H9 (cell line): ENCODE results near the gene SNRNP200. TPM values are rescaled to one million over a fixed set of nuclear protein-coding genes. Genes with fewer than 3 reads are reported as not detected.

Experiments used
- DNase-seq: peaks from one replicate; pipeline ENCODE4 v3.0.0-alpha.2; 2017
- H2AFZ ChIP-seq: one replicate; pipeline ENCODE4 v1.6.1; 2013; ENCODE audit warnings: mild to moderate bottlenecking, low read length, control low read depth, moderate library complexity
- H2AK5ac ChIP-seq: 2 replicates; pipeline ENCODE4 v1.6.1; 2013; ENCODE audit warnings: low read length, control low read depth, mixed read lengths; ENCODE audit not compliant: insufficient read length
- H2BK120ac ChIP-seq: one replicate; pipeline ENCODE4 v1.6.1; 2013; ENCODE audit warnings: low read depth, mild to moderate bottlenecking, low read length, control low read depth, inconsistent platforms; ENCODE audit not compliant: poor library complexity, severe bottlenecking
- H2BK12ac ChIP-seq: 2 replicates; pipeline ENCODE4 v1.6.1; 2013; ENCODE audit warnings: low read length, control low read depth, mixed read lengths, low read depth; ENCODE audit not compliant: insufficient read length
- H2BK15ac ChIP-seq: 2 replicates; pipeline ENCODE4 v1.6.1; 2013; ENCODE audit warnings: low read depth, low read length, control low read depth
- H2BK20ac ChIP-seq: one replicate; pipeline ENCODE4 v1.6.1; 2013; ENCODE audit warnings: low read depth, mild to moderate bottlenecking, low read length, control low read depth, inconsistent platforms; ENCODE audit not compliant: poor library complexity, severe bottlenecking
- H2BK5ac ChIP-seq: 2 replicates; pipeline ENCODE4 v1.6.1; 2013; ENCODE audit warnings: low read length, control low read depth, mixed read lengths; ENCODE audit not compliant: insufficient read length
- H3K14ac ChIP-seq: 2 replicates; pipeline ENCODE4 v1.6.1; 2013; ENCODE audit warnings: low read length, control low read depth; ENCODE audit not compliant: insufficient read depth
- H3K18ac ChIP-seq: 2 replicates; pipeline ENCODE4 v1.6.1; 2013; ENCODE audit warnings: low read depth, mild to moderate bottlenecking, mixed read lengths, low read length, control low read depth; ENCODE audit not compliant: insufficient read length
- H3K23ac ChIP-seq: 2 replicates; pipeline ENCODE4 v1.6.1; 2013; ENCODE audit warnings: low read length, control low read depth, mixed read lengths, low read depth; ENCODE audit not compliant: insufficient read length
- H3K23me2 ChIP-seq: 2 replicates; pipeline ENCODE4 v1.6.1; 2013; ENCODE audit warnings: low read depth, mild to moderate bottlenecking, mixed read lengths, low read length, control low read depth; ENCODE audit not compliant: insufficient read length, poor library complexity, severe bottlenecking
- H3K27ac ChIP-seq: 2 replicates; pipeline ENCODE4 v1.5.1; 2013; ENCODE audit warnings: low read length, control low read depth, mixed read lengths, low read depth; ENCODE audit not compliant: insufficient read length
- H3K27me3 ChIP-seq: 2 replicates; pipeline ENCODE4 v1.6.1; 2013; ENCODE audit warnings: low read length, control low read depth, inconsistent platforms; ENCODE audit not compliant: insufficient read depth
- H3K4ac ChIP-seq: 2 replicates; pipeline ENCODE4 v1.6.1; 2013; ENCODE audit warnings: low read depth, mild to moderate bottlenecking, control low read depth, inconsistent platforms, low read length, moderate library complexity
- H3K4me1 ChIP-seq: 2 replicates; pipeline ENCODE4 v1.6.1; 2013; ENCODE audit warnings: low read length, control low read depth, inconsistent platforms; ENCODE audit not compliant: insufficient read depth
- H3K4me2 ChIP-seq: 2 replicates; pipeline ENCODE4 v1.6.1; 2013; ENCODE audit warnings: low read length, control low read depth, mixed read lengths; ENCODE audit not compliant: insufficient read length, insufficient read depth
- H3K56ac ChIP-seq: 2 replicates; pipeline ENCODE4 v1.6.1; 2013; ENCODE audit warnings: low read depth, mild to moderate bottlenecking, mixed read lengths, low read length, control low read depth; ENCODE audit not compliant: insufficient read length
- H3K79me1 ChIP-seq: 2 replicates; pipeline ENCODE4 v1.6.1; 2013; ENCODE audit warnings: low read depth, mild to moderate bottlenecking, moderate library complexity, low read length, control low read depth, inconsistent platforms; ENCODE audit not compliant: insufficient read depth, poor library complexity, severe bottlenecking
- H3K79me2 ChIP-seq: 2 replicates; pipeline ENCODE4 v1.6.1; 2013; ENCODE audit warnings: low read length, control low read depth, inconsistent platforms; ENCODE audit not compliant: insufficient read depth
- H3K9ac ChIP-seq: 2 replicates; pipeline ENCODE4 v1.6.1; 2013; ENCODE audit warnings: low read length, control low read depth, mixed read lengths; ENCODE audit not compliant: insufficient read length; ENCODE audit errors: extremely low read depth
- H3K9me3 ChIP-seq: one replicate; pipeline ENCODE4 v1.6.1; 2013; ENCODE audit warnings: low read depth, low read length, inconsistent platforms; ENCODE audit not compliant: control insufficient read depth
- H3T11ph ChIP-seq: one replicate; pipeline ENCODE4 v1.6.1; 2013; ENCODE audit warnings: mild to moderate bottlenecking, low read length, control low read depth, inconsistent platforms
- H4K20me1 ChIP-seq: one replicate; pipeline ENCODE4 v1.6.1; 2013; ENCODE audit not compliant: control insufficient read depth, insufficient read length, insufficient read depth
- H4K5ac ChIP-seq: 2 replicates; pipeline ENCODE4 v1.6.1; 2013; ENCODE audit warnings: low read depth, mild to moderate bottlenecking, mixed read lengths, low read length, control low read depth; ENCODE audit not compliant: insufficient read length
- H4K8ac ChIP-seq: replicated peaks from 2 replicates; pipeline ENCODE4 v1.6.1; 2013; ENCODE audit warnings: low read length, control low read depth, mixed read lengths, low read depth; ENCODE audit not compliant: insufficient read length
- H4K91ac ChIP-seq: 2 replicates; pipeline ENCODE4 v1.6.1; 2013; ENCODE audit warnings: low read depth, mild to moderate bottlenecking, moderate library complexity, mixed read lengths, low read length, control low read depth; ENCODE audit not compliant: insufficient read length
- H3K27ac Mint-ChIP-seq, 3 experiments: 2 replicates in 2 of 3; 3 replicates in 1 of 3; pipeline ENCODE4 v1.8.0; 2020 to 2021; ENCODE audit warnings: mixed read lengths in 3 of 3, mild to moderate bottlenecking in 1 of 3, moderate library complexity in 1 of 3
- H3K27me3 Mint-ChIP-seq: 2 replicates; pipeline ENCODE4 v1.8.0; 2021; ENCODE audit warnings: low read depth, mild to moderate bottlenecking, moderate library complexity, mixed read lengths
- H3K36me3 Mint-ChIP-seq, 3 experiments: 2 replicates in 2 of 3; 3 replicates in 1 of 3; pipeline ENCODE4 v1.8.0; 2020 to 2021; ENCODE audit warnings: low read depth in 3 of 3, mixed read lengths in 3 of 3; ENCODE audit not compliant: insufficient read depth in 1 of 3
- H3K4me1 Mint-ChIP-seq, 2 experiments: 2 replicates each; pipeline ENCODE4 v1.8.0; 2020; ENCODE audit warnings: mixed read lengths in 2 of 2
- H3K4me3 Mint-ChIP-seq, 2 experiments: 2 replicates in 1 of 2; 3 replicates in 1 of 2; pipeline ENCODE4 v1.8.0; 2020 to 2021; ENCODE audit warnings: mild to moderate bottlenecking in 2 of 2, mixed read lengths in 2 of 2, moderate library complexity in 1 of 2
- H3K9me3 Mint-ChIP-seq, 2 experiments: 2 replicates in 1 of 2; 3 replicates in 1 of 2; pipeline ENCODE4 v1.8.0; 2020; ENCODE audit warnings: mild to moderate bottlenecking in 2 of 2, mixed read lengths in 2 of 2, moderate library complexity in 1 of 2
- WGBS: extraction: QIAGEN DNeasy Blood & Tissue Kit; methylation state at CpG from one replicate; pipeline ENCODE4 v1.1.7; 2013; ENCODE audit warnings: missing lambda C conversion rate, low lambda C conversion rate, mixed read lengths; ENCODE audit not compliant: insufficient read length; ENCODE audit errors: extremely low coverage; 5-methylcytosine and 5-hydroxymethylcytosine counted together
- long read RNA-seq: library from polyadenylated mRNA; unstranded; transcript quantifications from one replicate; pipeline ENCODE4 v2.0.0, GENCODE V29; 2020
- total RNA-seq: library from RNA; stranded (reverse); gene quantifications from 2 replicates; pipeline ENCODE4 v1.2.1, GENCODE V29; 2021
- TF ChIP-seq, protein P1 (sequence below): fragments of 200-600 bp; sonication (generic); conservative IDR thresholded peaks from 3 replicates; pipeline ENCODE4 v1.8.0; 2021; ENCODE audit warnings: antibody characterized with exemption, mild to moderate bottlenecking

SNRNP200 gene
- total RNA-seq: 215 and 218 TPM in 2 replicates
- long read RNA-seq, full-length matches to known transcripts: 63 of 397 reads
- long read RNA-seq, partial matches to known transcripts: 295 of 397 reads
- long read RNA-seq, other reads (novel, unspliced or antisense): 39 of 397 reads

GRCh38 chr2:96305091-96305978 is at the start of gene SNRNP200:
TSS of gene SNRNP200 (minus strand) at chr2:96305546. CDS start at chr2:96305437, 109 bp downstream.
- H3K4me2 ChIP-seq: peak within 1 kb of the TSS; percentile 70
- no peaks in the 10 kb centered on the region for H3K9me3 ChIP-seq
- peaks cover 9% of the 10 kb centered on the region for H3K23me2 ChIP-seq
- TF ChIP-seq, protein P1, sequence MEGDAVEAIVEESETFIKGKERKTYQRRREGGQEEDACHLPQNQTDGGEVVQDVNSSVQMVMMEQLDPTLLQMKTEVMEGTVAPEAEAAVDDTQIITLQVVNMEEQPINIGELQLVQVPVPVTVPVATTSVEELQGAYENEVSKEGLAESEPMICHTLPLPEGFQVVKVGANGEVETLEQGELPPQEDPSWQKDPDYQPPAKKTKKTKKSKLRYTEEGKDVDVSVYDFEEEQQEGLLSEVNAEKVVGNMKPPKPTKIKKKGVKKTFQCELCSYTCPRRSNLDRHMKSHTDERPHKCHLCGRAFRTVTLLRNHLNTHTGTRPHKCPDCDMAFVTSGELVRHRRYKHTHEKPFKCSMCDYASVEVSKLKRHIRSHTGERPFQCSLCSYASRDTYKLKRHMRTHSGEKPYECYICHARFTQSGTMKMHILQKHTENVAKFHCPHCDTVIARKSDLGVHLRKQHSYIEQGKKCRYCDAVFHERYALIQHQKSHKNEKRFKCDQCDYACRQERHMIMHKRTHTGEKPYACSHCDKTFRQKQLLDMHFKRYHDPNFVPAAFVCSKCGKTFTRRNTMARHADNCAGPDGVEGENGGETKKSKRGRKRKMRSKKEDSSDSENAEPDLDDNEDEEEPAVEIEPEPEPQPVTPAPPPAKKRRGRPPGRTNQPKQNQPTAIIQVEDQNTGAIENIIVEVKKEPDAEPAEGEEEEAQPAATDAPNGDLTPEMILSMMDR: no peak
- H2AK5ac ChIP-seq: no peak within 1 kb of the TSS
- no peak within 1 kb of the TSS for H4K5ac ChIP-seq
- H2BK12ac ChIP-seq: no peak within 1 kb of the TSS
- H3K27ac Mint-ChIP-seq: peak within 1 kb of the TSS; percentile 99
- H3K9me3 Mint-ChIP-seq: no peaks in the 10 kb centered on the region; a peak in 1 of 5 replicates
- H3K23ac ChIP-seq: no peak within 1 kb of the TSS
- H3K36me3 Mint-ChIP-seq: peaks cover 36 to 42% (median 40%) of the 10 kb centered on the region in 3 experiments; a peak in 6 of 7 replicates
- no peaks in the 10 kb centered on the region for H3K27me3 ChIP-seq
- peaks cover 19 to 21% of the 10 kb centered on the region in 2 experiments for H3K4me1 Mint-ChIP-seq
- H4K20me1 ChIP-seq: no peaks in the 10 kb centered on the region
- H2BK20ac ChIP-seq: no peak within 1 kb of the TSS
- H3K4me1 ChIP-seq: peaks cover 3% of the 10 kb centered on the region; the same call in 1 of the 2 replicates
- H3K79me2 ChIP-seq: peaks cover 5% of the 10 kb centered on the region; the same call in 1 of the 2 replicates
- no peak within 1 kb of the TSS for H2AFZ ChIP-seq
- DNase-seq: peak; percentile 86
- H3K79me1 ChIP-seq: no peaks in the 10 kb centered on the region
- peaks cover 2% of the 10 kb centered on the region; the same call in 1 of the 2 replicates for H3K27me3 Mint-ChIP-seq
- no peak within 1 kb of the TSS for H4K8ac ChIP-seq
- H3K27ac ChIP-seq: no peak within 1 kb of the TSS
- peak within 1 kb of the TSS; percentile 75 for H3K9ac ChIP-seq
- no peak within 1 kb of the TSS for H2BK120ac ChIP-seq
- peak within 1 kb of the TSS; percentile 97 to 99 for H3K4me3 Mint-ChIP-seq
- no peak within 1 kb of the TSS for H2BK15ac ChIP-seq
- WGBS: no CpG with 5 or more reads among the region's 61 CpGs
- no peak within 1 kb of the TSS for H4K91ac ChIP-seq
- H3K18ac ChIP-seq: peak within 1 kb of the TSS; percentile 53
- H3K14ac ChIP-seq: peak within 1 kb of the TSS; percentile 46; the same call in 1 of the 2 replicates
- no peak within 1 kb of the TSS for H3T11ph ChIP-seq
- no peak within 1 kb of the TSS for H3K56ac ChIP-seq
- H3K4ac ChIP-seq: no peak within 1 kb of the TSS
- no peak within 1 kb of the TSS for H2BK5ac ChIP-seq
